Measurements from ENCODE around the gene HSPE1.

GRCh38 chr2:197454923-197455322, 45.3 kb upstream of the HSPE1 start:
- TF ChIP-seq CTCF (IDR thresholded peaks at IDR 0.05), result no peak
- no peak for TF ChIP-seq POLR2A (IDR thresholded peaks at IDR 0.05)
